Measurements from ENCODE around the gene C18orf63.

- TF ChIP-seq, protein P1, sequence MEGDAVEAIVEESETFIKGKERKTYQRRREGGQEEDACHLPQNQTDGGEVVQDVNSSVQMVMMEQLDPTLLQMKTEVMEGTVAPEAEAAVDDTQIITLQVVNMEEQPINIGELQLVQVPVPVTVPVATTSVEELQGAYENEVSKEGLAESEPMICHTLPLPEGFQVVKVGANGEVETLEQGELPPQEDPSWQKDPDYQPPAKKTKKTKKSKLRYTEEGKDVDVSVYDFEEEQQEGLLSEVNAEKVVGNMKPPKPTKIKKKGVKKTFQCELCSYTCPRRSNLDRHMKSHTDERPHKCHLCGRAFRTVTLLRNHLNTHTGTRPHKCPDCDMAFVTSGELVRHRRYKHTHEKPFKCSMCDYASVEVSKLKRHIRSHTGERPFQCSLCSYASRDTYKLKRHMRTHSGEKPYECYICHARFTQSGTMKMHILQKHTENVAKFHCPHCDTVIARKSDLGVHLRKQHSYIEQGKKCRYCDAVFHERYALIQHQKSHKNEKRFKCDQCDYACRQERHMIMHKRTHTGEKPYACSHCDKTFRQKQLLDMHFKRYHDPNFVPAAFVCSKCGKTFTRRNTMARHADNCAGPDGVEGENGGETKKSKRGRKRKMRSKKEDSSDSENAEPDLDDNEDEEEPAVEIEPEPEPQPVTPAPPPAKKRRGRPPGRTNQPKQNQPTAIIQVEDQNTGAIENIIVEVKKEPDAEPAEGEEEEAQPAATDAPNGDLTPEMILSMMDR (IDR thresholded peaks at IDR 0.05) = no peak
- no peak for TF ChIP-seq POLR2A (IDR thresholded peaks at IDR 0.05)
Measured at GRCh38 chr18:74303936-74304335, 11.7 kb upstream of the C18orf63 start.
